Lower leg skin (tissue), 4 donors: ENCODE data around the gene PACS2. TPM values are rescaled to one million over a fixed set of nuclear protein-coding genes. Genes with fewer than 3 reads are reported as not detected.

Experiments used
- DNase-seq, 2 donors: peaks; one replicate each; pipeline ENCODE4 v3.0.0-alpha.2; 2019; ENCODE audit warnings: low spot score in 2 of 2
- H3K4me3 ChIP-seq: fragments of 200-600 bp; sonication (generic); 2 replicates; pipeline ENCODE4 v1.5.1; 2017; ENCODE audit warnings: mild to moderate bottlenecking, low read depth; ENCODE audit not compliant: poor library complexity, severe bottlenecking
- POLR2A ChIP-seq, 2 donors: fragments of 450-650 bp; IDR thresholded peaks; one replicate each; pipeline ENCODE4 v1.6.1; 2016 to 2017; ENCODE audit warnings: antibody characterized with exemption in 2 of 2, mild to moderate bottlenecking in 1 of 2, moderate library complexity in 1 of 2
- WGBS, 2 donors: methylation state at CpG; one replicate each; pipeline ENCODE4 v1.1.5; 2018; 5-methylcytosine and 5-hydroxymethylcytosine counted together
- intact Hi-C: fragments of 100-400 bp; cut with DNase I; formaldehyde crosslinking; loops from one replicate; pipeline ENCODE4 v1.15.0; 2023; ENCODE audit warnings: low total_unique reads
- total RNA-seq, 4 donors: library from RNA; depleted of rRNA; stranded (reverse); fragments of >200 nt; gene quantifications; one replicate each; pipeline ENCODE4 v1.1.0, GENCODE V29; 2016
- TF ChIP-seq, protein P1 (sequence below), 3 donors: fragments of 450-650 bp; IDR thresholded peaks; one replicate each; pipeline ENCODE4 v1.5.1; 2016; ENCODE audit warnings: antibody characterized with exemption in 3 of 3, mild to moderate bottlenecking in 3 of 3, moderate library complexity in 2 of 3

The PACS2 gene
- total RNA-seq, 4 donors from 2014 or later: 25.9 to 75.1 (median 54.3) TPM

DNA sequence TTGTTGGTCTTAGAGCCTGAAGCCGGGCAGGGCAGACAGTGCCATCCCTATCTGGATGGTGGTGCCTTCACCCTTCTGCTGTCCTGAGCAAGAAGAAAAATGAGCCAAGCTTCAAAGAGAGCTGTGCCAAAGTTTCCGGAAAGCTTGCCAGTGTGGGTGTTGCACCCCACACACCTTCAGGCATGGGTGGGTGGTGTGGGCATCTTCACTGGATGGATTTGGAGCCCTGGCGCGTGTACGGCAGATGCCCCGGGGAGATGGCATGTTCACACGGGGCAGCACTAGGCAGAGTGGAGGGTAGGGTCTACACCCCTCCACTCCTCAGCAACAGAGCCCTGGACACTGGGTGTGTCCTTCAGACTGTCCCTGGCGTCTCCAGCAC lies 33.0 kb downstream of the PACS2 start:
- no peak for TF ChIP-seq POLR2A (IDR thresholded peaks at IDR 0.05)
- TF ChIP-seq, protein P1, sequence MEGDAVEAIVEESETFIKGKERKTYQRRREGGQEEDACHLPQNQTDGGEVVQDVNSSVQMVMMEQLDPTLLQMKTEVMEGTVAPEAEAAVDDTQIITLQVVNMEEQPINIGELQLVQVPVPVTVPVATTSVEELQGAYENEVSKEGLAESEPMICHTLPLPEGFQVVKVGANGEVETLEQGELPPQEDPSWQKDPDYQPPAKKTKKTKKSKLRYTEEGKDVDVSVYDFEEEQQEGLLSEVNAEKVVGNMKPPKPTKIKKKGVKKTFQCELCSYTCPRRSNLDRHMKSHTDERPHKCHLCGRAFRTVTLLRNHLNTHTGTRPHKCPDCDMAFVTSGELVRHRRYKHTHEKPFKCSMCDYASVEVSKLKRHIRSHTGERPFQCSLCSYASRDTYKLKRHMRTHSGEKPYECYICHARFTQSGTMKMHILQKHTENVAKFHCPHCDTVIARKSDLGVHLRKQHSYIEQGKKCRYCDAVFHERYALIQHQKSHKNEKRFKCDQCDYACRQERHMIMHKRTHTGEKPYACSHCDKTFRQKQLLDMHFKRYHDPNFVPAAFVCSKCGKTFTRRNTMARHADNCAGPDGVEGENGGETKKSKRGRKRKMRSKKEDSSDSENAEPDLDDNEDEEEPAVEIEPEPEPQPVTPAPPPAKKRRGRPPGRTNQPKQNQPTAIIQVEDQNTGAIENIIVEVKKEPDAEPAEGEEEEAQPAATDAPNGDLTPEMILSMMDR (IDR thresholded peaks at IDR 0.05): no peak
- intact Hi-C loops: no loop called here

DNA sequence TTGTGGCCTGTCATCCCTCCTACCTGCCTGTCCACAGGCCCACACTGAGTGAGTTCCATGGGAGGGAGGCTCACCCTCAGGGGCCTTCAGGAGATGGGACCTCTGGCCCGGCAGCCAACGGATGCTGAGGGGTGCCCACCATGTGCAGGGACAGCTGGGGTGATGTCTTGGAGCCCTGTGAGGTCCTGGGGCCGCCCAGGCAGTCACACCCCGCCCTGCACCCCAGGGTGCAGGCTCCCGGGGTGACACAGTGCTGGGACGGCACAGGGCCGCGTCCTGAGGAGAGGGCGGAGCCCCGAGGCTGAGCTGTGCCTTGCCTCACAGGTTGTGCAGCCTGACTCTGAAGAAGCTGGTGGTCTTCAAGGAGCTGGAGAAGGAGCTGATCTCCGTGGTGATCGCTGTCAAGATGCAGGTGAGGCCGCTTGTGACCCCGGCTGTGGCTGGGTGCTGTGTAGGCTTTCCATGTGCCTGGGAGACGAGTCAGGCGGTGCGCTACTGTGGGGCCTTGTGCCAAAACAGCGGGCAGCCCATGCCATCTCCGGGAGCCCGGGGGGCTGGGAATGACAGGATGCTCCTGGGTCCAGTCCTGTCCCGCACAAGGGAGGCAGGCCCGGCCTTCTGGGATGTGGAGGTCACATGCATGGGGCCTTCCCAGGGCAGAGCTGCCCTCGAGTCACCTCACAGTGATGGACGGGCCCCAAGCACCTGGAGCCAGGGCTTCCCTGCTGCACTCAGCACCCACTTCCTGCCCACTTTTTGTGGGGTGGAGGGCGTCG lies 33.8 kb downstream of the PACS2 start:
- TF ChIP-seq POLR2A (IDR thresholded peaks at IDR 0.05): no peak
- TF ChIP-seq, protein P1 (IDR thresholded peaks at IDR 0.05): no peak
- no peak overlapping the region for H3K4me3 ChIP-seq
- DNase-seq: no peak
- 73 to 77% methylated on average over 9 to 26 of the region's 26 CpGs for WGBS, 2 donors
- intact Hi-C loops: no loop called here

More for the DNA sequence above, 33.0 kb downstream of the PACS2 start:
- H3K4me3 ChIP-seq: no peak overlapping the region
- WGBS, 2 donors: 47 to 53% methylated on average over 8 of the region's 8 CpGs
- no peak for DNase-seq

DNA sequence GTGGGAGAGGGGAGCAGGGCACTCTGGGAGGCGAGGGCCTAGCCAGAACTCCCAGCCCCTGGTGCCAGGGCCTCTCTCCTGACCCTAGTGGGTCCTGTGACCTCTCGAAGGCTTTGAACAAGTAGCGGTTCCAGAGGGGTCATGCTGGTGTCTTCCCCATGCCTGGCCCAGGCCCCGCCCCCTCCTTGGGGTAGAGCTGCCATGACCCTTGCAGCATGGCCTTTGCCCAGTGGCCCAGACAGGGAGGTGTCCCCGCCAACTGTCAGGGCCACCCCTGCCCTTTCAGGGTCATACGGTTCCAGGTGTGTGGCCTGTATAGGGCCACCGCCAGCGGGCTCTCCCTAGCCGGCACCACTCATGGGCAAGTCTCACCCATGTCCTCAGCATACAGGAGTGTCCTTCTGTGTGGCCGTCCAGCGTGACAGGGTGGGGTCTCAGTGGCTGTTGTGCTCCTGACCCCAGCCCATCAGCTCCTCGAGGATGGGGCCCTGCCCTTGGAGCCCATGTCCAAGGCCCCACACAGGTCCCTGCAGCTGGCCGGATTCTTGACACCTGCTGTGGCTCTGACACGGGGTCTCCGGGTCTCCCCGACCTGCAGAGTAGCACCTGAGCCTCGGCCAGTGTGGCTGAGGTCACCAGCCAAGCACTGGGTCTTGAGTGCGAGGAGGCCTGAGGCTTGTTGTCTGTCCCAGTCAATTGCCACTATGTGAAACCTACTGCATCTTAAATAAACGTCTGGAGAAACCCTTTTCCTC lies 34.6 kb downstream of the PACS2 start:
- WGBS, 2 donors: 89 to 92% methylated on average over 12 to 15 of the region's 19 CpGs
- no peak overlapping the region for H3K4me3 ChIP-seq
- TF ChIP-seq, protein P1 (IDR thresholded peaks at IDR 0.05): no peak
- no peak for TF ChIP-seq POLR2A (IDR thresholded peaks at IDR 0.05)
- intact Hi-C loops: no loop called here
- DNase-seq: no peak

DNA sequence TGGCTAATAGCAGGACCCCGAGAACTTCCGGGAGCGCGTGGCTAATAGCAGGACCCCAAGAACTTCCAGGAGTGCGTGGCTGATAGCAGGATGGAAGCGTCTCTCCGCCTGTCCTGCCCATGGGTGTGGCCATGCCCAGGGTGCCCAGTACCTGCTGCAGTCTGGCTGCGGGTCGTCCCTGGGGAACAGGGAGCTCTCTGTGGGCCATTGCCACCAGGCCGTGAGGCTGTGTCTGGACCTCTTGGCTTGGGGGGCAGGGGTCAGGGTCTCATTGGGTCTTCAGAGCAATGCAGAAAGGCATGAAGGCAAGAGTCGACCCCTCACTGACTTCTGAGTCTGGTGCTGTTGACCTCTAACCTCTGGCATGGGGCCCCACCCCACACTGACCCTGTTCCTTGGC lies 35.4 kb downstream of the PACS2 start:
- intact Hi-C loops: loop anchor here (5.0 to 10.0 kb wide), 2 partner anchors 148 to 255 kb away; no protein-coding TSS in a partner anchor
- 85 to 93% methylated on average over 11 of the region's 11 CpGs for WGBS, 2 donors
- DNase-seq: no peak
- TF ChIP-seq, protein P1 (IDR thresholded peaks at IDR 0.05): no peak
- no peak overlapping the region for H3K4me3 ChIP-seq

DNA sequence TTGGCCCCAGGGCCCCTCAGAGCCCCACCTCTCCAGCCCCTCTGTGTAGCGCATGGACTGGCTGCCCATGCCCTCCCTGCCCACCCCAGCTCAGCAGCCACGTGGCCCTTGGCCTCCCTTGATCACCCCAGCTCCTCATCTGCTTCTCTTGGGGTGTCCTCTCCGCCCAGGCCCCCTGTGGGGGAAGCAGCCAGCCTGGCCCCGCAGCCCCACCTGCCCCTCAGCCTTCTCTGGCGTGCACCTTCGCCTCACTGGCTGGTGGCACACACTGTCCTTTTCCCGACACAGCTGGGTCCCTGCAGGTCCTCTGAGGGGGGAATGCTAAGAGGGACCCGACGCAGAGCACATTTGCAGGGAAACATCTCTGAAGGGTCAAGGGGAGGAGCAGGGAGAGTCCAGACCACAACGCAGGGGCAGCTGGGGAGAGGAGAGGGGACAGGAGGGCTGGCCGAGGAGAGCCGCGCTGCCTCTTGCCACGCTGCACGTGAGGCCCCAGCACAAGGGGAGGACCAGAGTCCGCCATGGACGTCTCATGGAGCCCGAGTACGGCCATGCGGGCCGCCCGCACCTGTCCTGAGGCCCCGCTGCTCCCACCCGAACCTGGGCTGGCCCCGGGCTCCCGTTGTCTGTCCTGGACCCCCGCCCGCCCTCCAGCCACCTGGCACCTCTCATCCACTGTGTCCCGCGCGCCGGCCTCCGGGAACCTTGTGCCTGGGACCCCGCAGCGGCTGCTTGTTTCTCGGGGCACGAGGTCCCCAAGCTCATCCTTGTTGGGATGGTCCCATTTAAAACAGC lies 36.1 kb downstream of the PACS2 start:
- DNase-seq: no peak
- WGBS, 2 donors: 94 to 95% methylated on average over 34 to 35 of the region's 37 CpGs
- no peak overlapping the region for H3K4me3 ChIP-seq
- intact Hi-C loops: loop anchor here (5.0 to 10.0 kb wide), 2 partner anchors 148 to 256 kb away; no protein-coding TSS in a partner anchor
- TF ChIP-seq POLR2A (IDR thresholded peaks at IDR 0.05): no peak
